Measurements from ENCODE around the gene GLI2. TPM values are rescaled to one million over a fixed set of nuclear protein-coding genes. Genes with fewer than 3 reads are reported as not detected.

The GLI2 gene
- total RNA-seq, 2 experiments from 2014 or later = not detected

DNA sequence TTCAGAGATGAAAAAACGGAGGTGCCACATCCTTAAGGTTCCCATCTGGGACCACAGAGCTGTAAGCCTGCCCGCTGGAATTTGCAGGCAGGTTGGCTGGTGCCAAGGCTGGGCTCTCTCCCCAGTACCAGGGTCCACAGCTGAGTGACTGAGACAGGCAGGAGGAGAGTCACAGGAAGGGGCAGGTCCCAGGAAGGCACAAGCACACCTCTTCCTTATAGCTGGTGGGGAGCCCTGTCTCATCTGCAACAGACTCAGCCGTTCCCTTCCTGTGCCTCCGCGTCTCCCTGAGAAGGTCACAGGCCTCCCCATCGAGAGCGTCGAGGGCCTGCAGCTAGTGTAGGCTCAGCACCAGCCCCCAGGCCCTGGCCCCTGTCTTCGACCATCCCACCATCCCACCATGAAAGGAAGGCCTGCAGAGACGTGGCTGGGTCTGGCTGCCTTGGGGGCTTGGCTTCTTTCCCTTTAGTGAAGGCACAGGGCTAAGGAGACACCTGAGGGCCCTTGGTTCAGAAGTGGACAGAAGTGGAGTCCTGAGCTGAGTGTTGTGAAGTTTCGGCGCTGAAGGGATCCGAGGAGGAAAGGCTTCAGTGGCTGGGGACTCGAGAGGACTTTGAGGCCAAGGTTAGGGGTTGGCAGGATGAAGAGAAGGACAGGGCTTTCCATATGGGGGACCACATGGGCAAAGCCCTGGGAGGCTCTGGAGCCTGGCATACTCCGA, 26.8 kb downstream of the GLI2 start:
- POLR2A ChIA-PET = no interaction called here
- H3K27me3 Mint-ChIP-seq = no peaks in the 10 kb centered on the region
- no peaks in the 10 kb centered on the region for H3K4me1 Mint-ChIP-seq (ENCODE audit: low read depth)
- H3K4me3 Mint-ChIP-seq = no peak overlapping the region
- DNase-seq (no peak), ATAC-seq (no peak)
- CTCF ChIA-PET = no interaction called here
- H3K36me3 Mint-ChIP-seq (ENCODE audit: low read depth) = no peaks in the 10 kb centered on the region
- intact Hi-C loops (cut with micrococcal nuclease) = no loop called here
- H3K27ac Mint-ChIP-seq = no peak overlapping the region
- TF ChIP-seq, protein P1, sequence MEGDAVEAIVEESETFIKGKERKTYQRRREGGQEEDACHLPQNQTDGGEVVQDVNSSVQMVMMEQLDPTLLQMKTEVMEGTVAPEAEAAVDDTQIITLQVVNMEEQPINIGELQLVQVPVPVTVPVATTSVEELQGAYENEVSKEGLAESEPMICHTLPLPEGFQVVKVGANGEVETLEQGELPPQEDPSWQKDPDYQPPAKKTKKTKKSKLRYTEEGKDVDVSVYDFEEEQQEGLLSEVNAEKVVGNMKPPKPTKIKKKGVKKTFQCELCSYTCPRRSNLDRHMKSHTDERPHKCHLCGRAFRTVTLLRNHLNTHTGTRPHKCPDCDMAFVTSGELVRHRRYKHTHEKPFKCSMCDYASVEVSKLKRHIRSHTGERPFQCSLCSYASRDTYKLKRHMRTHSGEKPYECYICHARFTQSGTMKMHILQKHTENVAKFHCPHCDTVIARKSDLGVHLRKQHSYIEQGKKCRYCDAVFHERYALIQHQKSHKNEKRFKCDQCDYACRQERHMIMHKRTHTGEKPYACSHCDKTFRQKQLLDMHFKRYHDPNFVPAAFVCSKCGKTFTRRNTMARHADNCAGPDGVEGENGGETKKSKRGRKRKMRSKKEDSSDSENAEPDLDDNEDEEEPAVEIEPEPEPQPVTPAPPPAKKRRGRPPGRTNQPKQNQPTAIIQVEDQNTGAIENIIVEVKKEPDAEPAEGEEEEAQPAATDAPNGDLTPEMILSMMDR (IDR thresholded peaks at IDR 0.05) = no peak
- no peaks in the 10 kb centered on the region for H3K9me3 Mint-ChIP-seq

- ATAC-seq = no peak
- ChIA-PET CTCF (no interaction called here), POLR2A (no interaction called here)
- Mint-ChIP-seq H3K4me1 (ENCODE audit: low read depth) (no peaks in the 10 kb centered on the region), H3K9me3 (no peaks in the 10 kb centered on the region), H3K27me3 (no peaks in the 10 kb centered on the region), H3K4me3 (no peak overlapping the region), H3K27ac (no peak overlapping the region), H3K36me3 (ENCODE audit: low read depth) (no peaks in the 10 kb centered on the region)
- TF ChIP-seq, protein P1 (IDR thresholded peaks at IDR 0.05) = no peak
- intact Hi-C loops (cut with micrococcal nuclease) = no loop called here
- no peak for DNase-seq
These were observed 27.8 kb downstream of the GLI2 start for GRCh38 chr2:120763508-120763907.

GRCh38 chr2:120763931-120764330, 28.3 kb downstream of the GLI2 start:
- no peaks in the 10 kb centered on the region for H3K36me3 Mint-ChIP-seq (ENCODE audit: low read depth)
- ChIA-PET CTCF (no interaction called here), POLR2A (no interaction called here)
- TF ChIP-seq, protein P1 (IDR thresholded peaks at IDR 0.05) = no peak
- ATAC-seq (no peak), DNase-seq (no peak)
- no peak overlapping the region for H3K27ac Mint-ChIP-seq
- no peaks in the 10 kb centered on the region for H3K4me1 Mint-ChIP-seq (ENCODE audit: low read depth)
- intact Hi-C loops (cut with micrococcal nuclease) = no loop called here
- H3K27me3 Mint-ChIP-seq = no peaks in the 10 kb centered on the region
- H3K4me3 Mint-ChIP-seq = no peak overlapping the region
- no peaks in the 10 kb centered on the region for H3K9me3 Mint-ChIP-seq

- CTCF ChIA-PET = no interaction called here
These were observed 28.8 kb downstream of the GLI2 start for GRCh38 chr2:120764492-120764891.

GRCh38 chr2:120764991-120765677, 29.5 kb downstream of the GLI2 start:
- H3K9me3 Mint-ChIP-seq = no peaks in the 10 kb centered on the region
- H3K4me3 Mint-ChIP-seq = no peak overlapping the region
- no peak overlapping the region for H3K27ac Mint-ChIP-seq
- no peaks in the 10 kb centered on the region for H3K36me3 Mint-ChIP-seq (ENCODE audit: low read depth)
- H3K4me1 Mint-ChIP-seq (ENCODE audit: low read depth) = no peaks in the 10 kb centered on the region
- TF ChIP-seq, protein P1 (IDR thresholded peaks at IDR 0.05) = no peak
- ChIA-PET POLR2A (no interaction called here), CTCF (no interaction called here)
- DNase-seq (no peak), ATAC-seq (no peak)
- H3K27me3 Mint-ChIP-seq = no peaks in the 10 kb centered on the region
- intact Hi-C loops (cut with micrococcal nuclease) = no loop called here

More at GRCh38 chr2:120764492-120764891, 28.8 kb downstream of the GLI2 start:
- Mint-ChIP-seq H3K27me3 (no peaks in the 10 kb centered on the region), H3K9me3 (no peaks in the 10 kb centered on the region), H3K4me1 (ENCODE audit: low read depth) (no peaks in the 10 kb centered on the region), H3K36me3 (ENCODE audit: low read depth) (no peaks in the 10 kb centered on the region), H3K4me3 (no peak overlapping the region), H3K27ac (no peak overlapping the region)
- intact Hi-C loops (cut with micrococcal nuclease) = no loop called here
- DNase-seq = no peak
- ATAC-seq = no peak
- TF ChIP-seq, protein P1 (IDR thresholded peaks at IDR 0.05) = no peak
- POLR2A ChIA-PET = no interaction called here
